Neural progenitor cell (in vitro differentiated cells): ENCODE data around the gene NDUFA8.

Experiments
- CTCF ChIP-seq: fragments of 200-600 bp; sonication (generic); IDR thresholded peaks from 2 replicates; pipeline ENCODE4 v1.5.1; 2017; ENCODE audit warnings: antibody characterized with exemption, mild to moderate bottlenecking
- EZH2 ChIP-seq: fragments of 200-600 bp; sonication (generic); IDR thresholded peaks from 2 replicates; pipeline ENCODE4 v1.6.1; 2017; ENCODE audit warnings: antibody characterized with exemption, mild to moderate bottlenecking, moderate library complexity
- EZH2phosphoT487 ChIP-seq: fragments of 200-600 bp; sonication (generic); IDR thresholded peaks from 2 replicates; pipeline ENCODE4 v1.6.1; 2017; ENCODE audit warnings: antibody characterized with exemption

- TF ChIP-seq EZH2 (no peak), CTCF (no peak), EZH2phosphoT487 (no peak)
Measured at GRCh38 chr9:122097679-122098315, 61.8 kb downstream of the NDUFA8 start.
